ENCODE data around the gene MRAS. TPM values are rescaled to one million over a fixed set of nuclear protein-coding genes. Genes with fewer than 3 reads are reported as not detected.

Gene MRAS
- total and polyA plus RNA-seq, 2 of the 13 experiments (the other 11 are each of a cell fraction or from before 2014, with no cell fraction given) = 8.8 to 36.2 TPM

GRCh38 chr3:138381950-138382715, 33.8 kb downstream of the MRAS start (continued):
- no peak for TF ChIP-seq ZFP41 (CRISPR knock-in tag; IDR thresholded peaks at IDR 0.05; ENCODE audit: borderline replicate concordance)
- TF ChIP-seq, protein P1, sequence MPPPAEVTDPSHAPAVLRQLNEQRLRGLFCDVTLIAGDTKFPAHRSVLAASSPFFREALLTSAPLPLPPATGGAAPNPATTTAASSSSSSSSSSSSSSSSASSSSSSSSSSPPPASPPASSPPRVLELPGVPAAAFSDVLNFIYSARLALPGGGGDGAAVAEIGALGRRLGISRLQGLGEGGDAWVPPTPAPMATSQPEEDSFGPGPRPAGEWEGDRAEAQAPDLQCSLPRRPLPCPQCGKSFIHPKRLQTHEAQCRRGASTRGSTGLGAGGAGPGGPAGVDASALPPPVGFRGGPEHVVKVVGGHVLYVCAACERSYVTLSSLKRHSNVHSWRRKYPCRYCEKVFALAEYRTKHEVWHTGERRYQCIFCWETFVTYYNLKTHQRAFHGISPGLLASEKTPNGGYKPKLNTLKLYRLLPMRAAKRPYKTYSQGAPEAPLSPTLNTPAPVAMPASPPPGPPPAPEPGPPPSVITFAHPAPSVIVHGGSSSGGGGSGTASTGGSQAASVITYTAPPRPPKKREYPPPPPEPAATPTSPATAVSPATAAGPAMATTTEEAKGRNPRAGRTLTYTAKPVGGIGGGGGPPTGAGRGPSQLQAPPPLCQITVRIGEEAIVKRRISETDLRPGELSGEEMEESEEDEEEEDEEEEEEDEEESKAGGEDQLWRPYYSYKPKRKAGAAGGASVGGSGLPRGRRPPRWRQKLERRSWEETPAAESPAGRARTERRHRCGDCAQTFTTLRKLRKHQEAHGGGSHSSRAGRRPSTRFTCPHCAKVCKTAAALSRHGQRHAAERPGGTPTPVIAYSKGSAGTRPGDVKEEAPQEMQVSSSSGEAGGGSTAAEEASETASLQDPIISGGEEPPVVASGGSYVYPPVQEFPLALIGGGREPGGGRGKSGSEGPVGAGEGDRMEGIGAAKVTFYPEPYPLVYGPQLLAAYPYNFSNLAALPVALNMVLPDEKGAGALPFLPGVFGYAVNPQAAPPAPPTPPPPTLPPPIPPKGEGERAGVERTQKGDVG (CRISPR knock-in tag; IDR thresholded peaks at IDR 0.05; ENCODE audit: borderline replicate concordance) = no peak
- no peak for TF ChIP-seq HOXD1 (CRISPR knock-in tag; IDR thresholded peaks at IDR 0.05)
- no peak for TF ChIP-seq ZNF770 (CRISPR knock-in tag; IDR thresholded peaks at IDR 0.05)
- TF ChIP-seq SALL1 (CRISPR knock-in tag; IDR thresholded peaks at IDR 0.05) = peak; percentile 65; the same call in 1 of the 2 replicates
- TF ChIP-seq LRRFIP1 (CRISPR knock-in tag; conservative IDR thresholded peaks at IDR 0.05) = no peak
- 0 out of 2 replicates have a peak, but pooled peaks have one; percentile 49 for TF ChIP-seq ZNF761 (CRISPR knock-in tag; conservative IDR thresholded peaks at IDR 0.05)
- TF ChIP-seq HOXA3 (CRISPR knock-in tag; IDR thresholded peaks at IDR 0.05) = peak; percentile 72
- TF ChIP-seq, protein P2, sequence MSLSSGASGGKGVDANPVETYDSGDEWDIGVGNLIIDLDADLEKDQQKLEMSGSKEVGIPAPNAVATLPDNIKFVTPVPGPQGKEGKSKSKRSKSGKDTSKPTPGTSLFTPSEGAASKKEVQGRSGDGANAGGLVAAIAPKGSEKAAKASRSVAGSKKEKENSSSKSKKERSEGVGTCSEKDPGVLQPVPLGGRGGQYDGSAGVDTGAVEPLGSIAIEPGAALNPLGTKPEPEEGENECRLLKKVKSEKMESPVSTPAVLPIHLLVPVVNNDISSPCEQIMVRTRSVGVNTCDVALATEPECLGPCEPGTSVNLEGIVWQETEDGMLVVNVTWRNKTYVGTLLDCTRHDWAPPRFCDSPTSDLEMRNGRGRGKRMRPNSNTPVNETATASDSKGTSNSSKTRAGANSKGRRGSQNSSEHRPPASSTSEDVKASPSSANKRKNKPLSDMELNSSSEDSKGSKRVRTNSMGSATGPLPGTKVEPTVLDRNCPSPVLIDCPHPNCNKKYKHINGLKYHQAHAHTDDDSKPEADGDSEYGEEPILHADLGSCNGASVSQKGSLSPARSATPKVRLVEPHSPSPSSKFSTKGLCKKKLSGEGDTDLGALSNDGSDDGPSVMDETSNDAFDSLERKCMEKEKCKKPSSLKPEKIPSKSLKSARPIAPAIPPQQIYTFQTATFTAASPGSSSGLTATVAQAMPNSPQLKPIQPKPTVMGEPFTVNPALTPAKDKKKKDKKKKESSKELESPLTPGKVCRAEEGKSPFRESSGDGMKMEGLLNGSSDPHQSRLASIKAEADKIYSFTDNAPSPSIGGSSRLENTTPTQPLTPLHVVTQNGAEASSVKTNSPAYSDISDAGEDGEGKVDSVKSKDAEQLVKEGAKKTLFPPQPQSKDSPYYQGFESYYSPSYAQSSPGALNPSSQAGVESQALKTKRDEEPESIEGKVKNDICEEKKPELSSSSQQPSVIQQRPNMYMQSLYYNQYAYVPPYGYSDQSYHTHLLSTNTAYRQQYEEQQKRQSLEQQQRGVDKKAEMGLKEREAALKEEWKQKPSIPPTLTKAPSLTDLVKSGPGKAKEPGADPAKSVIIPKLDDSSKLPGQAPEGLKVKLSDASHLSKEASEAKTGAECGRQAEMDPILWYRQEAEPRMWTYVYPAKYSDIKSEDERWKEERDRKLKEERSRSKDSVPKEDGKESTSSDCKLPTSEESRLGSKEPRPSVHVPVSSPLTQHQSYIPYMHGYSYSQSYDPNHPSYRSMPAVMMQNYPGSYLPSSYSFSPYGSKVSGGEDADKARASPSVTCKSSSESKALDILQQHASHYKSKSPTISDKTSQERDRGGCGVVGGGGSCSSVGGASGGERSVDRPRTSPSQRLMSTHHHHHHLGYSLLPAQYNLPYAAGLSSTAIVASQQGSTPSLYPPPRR (CRISPR knock-in tag; IDR thresholded peaks at IDR 0.05; ENCODE audit: borderline replicate concordance) = no peak
- TF ChIP-seq ZNF160 (CRISPR knock-in tag; IDR thresholded peaks at IDR 0.05) = no peak
- TF ChIP-seq, protein P3, sequence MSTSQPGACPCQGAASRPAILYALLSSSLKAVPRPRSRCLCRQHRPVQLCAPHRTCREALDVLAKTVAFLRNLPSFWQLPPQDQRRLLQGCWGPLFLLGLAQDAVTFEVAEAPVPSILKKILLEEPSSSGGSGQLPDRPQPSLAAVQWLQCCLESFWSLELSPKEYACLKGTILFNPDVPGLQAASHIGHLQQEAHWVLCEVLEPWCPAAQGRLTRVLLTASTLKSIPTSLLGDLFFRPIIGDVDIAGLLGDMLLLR (CRISPR knock-in tag; IDR thresholded peaks at IDR 0.05) = no peak
- TF ChIP-seq, protein P4, sequence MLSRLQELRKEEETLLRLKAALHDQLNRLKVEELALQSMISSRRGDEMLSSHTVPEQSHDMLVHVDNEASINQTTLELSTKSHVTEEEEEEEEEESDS (CRISPR knock-in tag; IDR thresholded peaks at IDR 0.05; ENCODE audit: borderline replicate concordance) = no peak
- TF ChIP-seq DMAP1 (CRISPR knock-in tag; IDR thresholded peaks at IDR 0.05) = 0 out of 2 replicates have a peak, but pooled peaks have one; percentile 47
- no peak for TF ChIP-seq CCAR2 (optimal IDR thresholded peaks at IDR 0.05; ENCODE audit: low read depth, low read length)
